Activated T-helper 17 cell treated with anti-CD3 and anti-CD28 coated beads, Interleukin-2, amount 50 U/mL, for 72 hours (primary cell): ENCODE measurements around the gene RPUSD1. TPM values are rescaled to one million over a fixed set of nuclear protein-coding genes. Genes with fewer than 3 reads are reported as not detected.
A peak's percentile ranks its signal among the peaks of the same experiment; 100 is the strongest.

Experiments
- ATAC-seq: fragments of 150-1000 bp; cut with Tn5 transposase; replicated peaks from 2 replicates; pipeline ENCODE4 v1.10.0; 2021; ENCODE audit warnings: mild to moderate bottlenecking, moderate library complexity
- H3K27ac Mint-ChIP-seq: one replicate; pipeline ENCODE4 v1.8.0; 2022; ENCODE audit warnings: mixed read lengths
- H3K27me3 Mint-ChIP-seq: one replicate; pipeline ENCODE4 v1.8.0; 2022; ENCODE audit warnings: mixed read lengths
- H3K36me3 Mint-ChIP-seq: one replicate; pipeline ENCODE4 v1.8.0; 2022; ENCODE audit warnings: low read depth, mild to moderate bottlenecking, mixed read lengths
- H3K4me1 Mint-ChIP-seq: one replicate; pipeline ENCODE4 v1.8.0; 2022; ENCODE audit warnings: mixed read lengths
- H3K4me3 Mint-ChIP-seq: one replicate; pipeline ENCODE4 v1.8.0; 2022; ENCODE audit warnings: mild to moderate bottlenecking, mixed read lengths
- H3K9me3 Mint-ChIP-seq: one replicate; pipeline ENCODE4 v1.8.0; 2022; ENCODE audit warnings: mixed read lengths
- total RNA-seq, 2 donors: library from RNA; stranded (reverse); gene quantifications; one replicate each; pipeline ENCODE4 v1.2.3, GENCODE V29; 2022

RPUSD1 gene
- total RNA-seq, 2 donors from 2014 or later, result 13.2 to 40.6 TPM

DNA sequence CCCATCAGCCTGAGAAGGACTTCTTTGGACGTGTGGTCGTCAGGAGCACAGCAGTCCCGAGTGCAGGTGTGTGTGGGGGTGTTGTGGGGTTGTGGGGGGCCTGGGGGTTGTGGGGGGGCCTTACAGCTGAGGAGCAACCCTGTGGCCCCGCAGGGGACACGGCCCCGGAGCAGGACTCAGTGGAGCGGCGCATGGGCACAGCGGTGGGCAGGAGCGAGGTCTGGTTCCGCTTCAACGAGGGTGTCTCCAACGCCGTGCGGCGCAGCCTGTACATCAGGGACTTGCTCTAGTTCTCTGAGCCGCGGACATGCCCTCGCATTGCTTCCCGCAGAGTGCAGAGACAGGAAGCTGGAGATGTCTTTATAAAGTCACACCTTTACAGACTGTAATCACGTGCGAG is 9.5 kb upstream of the RPUSD1 start:
- H3K4me3 Mint-ChIP-seq, result no peak overlapping the region
- ATAC-seq, result no peak

DNA sequence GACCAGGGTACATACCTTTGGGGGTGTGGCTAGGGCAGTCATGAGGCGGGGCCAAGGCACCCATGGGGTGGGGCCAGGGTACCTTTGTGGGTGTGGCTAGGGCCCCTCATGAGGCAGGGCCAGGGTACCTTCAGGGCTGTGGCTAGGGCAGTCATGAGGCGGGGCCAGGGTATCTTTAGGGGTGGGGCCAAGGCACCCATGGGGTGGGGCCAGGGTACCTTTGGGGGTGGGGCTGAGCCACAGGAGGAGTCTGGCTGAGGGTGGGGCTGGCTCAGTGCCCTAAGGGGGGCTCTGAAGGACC is 8.9 kb upstream of the RPUSD1 start:
- H3K27ac Mint-ChIP-seq, result no peak overlapping the region
- no peak overlapping the region for H3K4me3 Mint-ChIP-seq
- no peaks in the 10 kb centered on the region for H3K9me3 Mint-ChIP-seq
- peak; percentile 54 for ATAC-seq
- H3K27me3 Mint-ChIP-seq, result no peaks in the 10 kb centered on the region
- no peaks in the 10 kb centered on the region for H3K4me1 Mint-ChIP-seq
- H3K36me3 Mint-ChIP-seq, result no peaks in the 10 kb centered on the region

More for the DNA sequence above, 9.5 kb upstream of the RPUSD1 start:
- no peaks in the 10 kb centered on the region for H3K36me3 Mint-ChIP-seq
- no peaks in the 10 kb centered on the region for H3K4me1 Mint-ChIP-seq
- H3K27me3 Mint-ChIP-seq, result no peaks in the 10 kb centered on the region
- no peaks in the 10 kb centered on the region for H3K9me3 Mint-ChIP-seq
- no peak overlapping the region for H3K27ac Mint-ChIP-seq

DNA sequence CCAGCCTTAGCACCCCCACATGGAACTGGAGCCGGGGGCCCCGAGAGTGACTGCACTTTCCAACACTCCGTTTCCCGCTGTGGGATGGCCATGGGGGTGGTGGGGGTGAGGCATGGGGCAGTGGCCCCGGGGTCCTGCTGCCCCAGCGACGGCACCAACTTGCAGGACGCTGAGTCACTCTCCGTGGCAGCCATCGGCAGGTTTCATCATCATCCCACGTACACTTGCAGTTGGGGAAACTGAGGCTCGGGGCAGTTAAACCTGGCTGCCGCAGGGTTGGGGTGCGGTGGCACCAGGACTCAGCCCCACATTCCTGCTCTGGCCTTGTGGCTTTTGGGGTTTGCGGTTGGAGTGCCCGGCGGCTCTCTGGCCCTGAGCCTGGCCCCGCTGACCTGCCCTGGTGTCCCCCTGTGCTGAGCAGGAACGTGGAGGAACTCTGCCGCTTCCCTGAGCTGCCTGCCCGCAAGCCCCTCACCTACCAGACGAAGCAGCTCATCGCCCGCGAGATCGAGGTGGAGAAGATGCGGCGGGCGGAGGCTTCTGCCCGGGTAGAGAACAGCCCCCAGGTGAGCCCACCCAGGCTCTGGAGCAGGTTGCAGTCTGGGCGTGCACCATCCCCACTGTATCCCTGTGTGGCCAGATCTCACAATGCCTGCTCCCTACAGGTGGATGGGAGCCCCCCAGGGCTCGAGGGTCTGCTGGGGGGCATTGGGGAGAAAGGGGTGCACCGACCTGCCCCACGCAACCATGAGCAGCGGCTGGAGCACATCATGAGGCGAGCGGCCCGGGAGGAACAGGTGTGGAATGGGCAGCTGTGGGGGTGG is 8.3 kb upstream of the RPUSD1 start:
- H3K4me1 Mint-ChIP-seq, result no peaks in the 10 kb centered on the region
- H3K27me3 Mint-ChIP-seq, result no peaks in the 10 kb centered on the region
- ATAC-seq, result no peak
- H3K36me3 Mint-ChIP-seq, result peaks cover 5% of the 10 kb centered on the region
- no peaks in the 10 kb centered on the region for H3K9me3 Mint-ChIP-seq
- H3K4me3 Mint-ChIP-seq, result no peak overlapping the region
- no peak overlapping the region for H3K27ac Mint-ChIP-seq

DNA sequence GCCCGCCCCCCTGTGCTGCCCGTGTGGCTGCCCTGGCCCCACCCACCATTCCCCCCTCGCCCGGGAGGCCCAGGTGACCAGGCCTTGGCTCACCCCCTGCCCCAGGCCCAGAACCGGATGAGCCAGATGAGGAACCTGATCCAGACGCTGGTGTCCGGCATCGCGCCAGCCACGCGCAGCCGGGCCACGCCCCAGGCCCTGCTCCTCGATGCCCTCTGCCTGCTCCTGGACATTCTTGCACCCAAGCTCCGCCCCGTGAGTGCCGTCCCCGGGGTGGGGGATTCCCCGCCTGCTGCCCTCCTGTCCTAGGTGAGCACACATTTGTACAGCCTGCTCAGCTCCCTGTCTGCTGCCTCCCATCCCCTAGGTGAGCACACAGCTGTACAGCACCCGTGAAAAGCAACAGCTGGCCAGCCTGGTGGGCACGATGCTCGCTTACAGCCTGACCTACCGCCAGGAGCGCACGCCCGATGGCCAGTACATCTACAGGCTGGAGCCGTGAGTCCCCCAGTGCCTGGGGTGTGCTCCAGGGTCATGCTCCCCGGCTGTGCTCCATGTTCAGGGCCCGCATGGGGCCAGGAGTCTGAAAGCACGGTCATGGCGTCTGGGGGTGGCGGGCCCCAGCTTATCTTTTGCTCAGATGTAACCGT is 7.5 kb upstream of the RPUSD1 start:
- no peak overlapping the region for H3K27ac Mint-ChIP-seq
- no peak for ATAC-seq
- H3K36me3 Mint-ChIP-seq, result peaks cover 12% of the 10 kb centered on the region
- no peaks in the 10 kb centered on the region for H3K27me3 Mint-ChIP-seq
- no peaks in the 10 kb centered on the region for H3K9me3 Mint-ChIP-seq
- H3K4me3 Mint-ChIP-seq, result no peak overlapping the region
- no peaks in the 10 kb centered on the region for H3K4me1 Mint-ChIP-seq

DNA sequence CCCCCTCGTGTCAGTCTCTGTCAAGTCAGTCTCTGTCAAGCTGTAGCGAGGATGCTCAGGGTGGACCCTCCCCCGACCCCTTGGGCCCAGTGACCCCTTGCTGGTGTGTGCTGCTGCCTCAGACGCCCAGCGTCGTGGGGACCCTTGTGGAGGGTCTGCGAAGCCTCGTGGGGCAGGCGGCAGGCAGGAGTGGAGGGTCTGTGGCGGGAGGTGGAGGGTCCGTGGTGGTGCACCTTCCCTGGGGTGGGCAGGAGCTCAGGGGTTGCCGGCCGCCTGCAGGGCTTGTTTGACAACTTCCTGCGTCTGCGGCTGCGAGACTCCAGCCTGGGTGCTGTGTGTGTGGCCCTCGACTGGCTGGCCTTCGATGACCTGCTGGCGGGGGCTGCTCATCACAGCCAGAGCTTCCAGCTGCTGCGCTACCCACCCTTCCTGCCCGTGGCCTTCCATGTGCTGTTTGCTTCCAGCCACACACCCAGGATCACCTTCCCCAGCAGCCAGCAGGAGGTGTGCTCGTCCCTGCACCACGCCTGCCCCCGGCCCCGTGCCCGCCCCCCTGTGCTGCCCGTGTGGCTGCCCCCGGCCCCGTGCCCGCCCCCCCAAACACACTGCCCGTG is 6.8 kb upstream of the RPUSD1 start:
- peaks cover 12% of the 10 kb centered on the region for H3K36me3 Mint-ChIP-seq
- H3K4me3 Mint-ChIP-seq, result no peak overlapping the region
- no peaks in the 10 kb centered on the region for H3K4me1 Mint-ChIP-seq
- no peak overlapping the region for H3K27ac Mint-ChIP-seq
- no peaks in the 10 kb centered on the region for H3K27me3 Mint-ChIP-seq
- no peaks in the 10 kb centered on the region for H3K9me3 Mint-ChIP-seq
- no peak for ATAC-seq

DNA sequence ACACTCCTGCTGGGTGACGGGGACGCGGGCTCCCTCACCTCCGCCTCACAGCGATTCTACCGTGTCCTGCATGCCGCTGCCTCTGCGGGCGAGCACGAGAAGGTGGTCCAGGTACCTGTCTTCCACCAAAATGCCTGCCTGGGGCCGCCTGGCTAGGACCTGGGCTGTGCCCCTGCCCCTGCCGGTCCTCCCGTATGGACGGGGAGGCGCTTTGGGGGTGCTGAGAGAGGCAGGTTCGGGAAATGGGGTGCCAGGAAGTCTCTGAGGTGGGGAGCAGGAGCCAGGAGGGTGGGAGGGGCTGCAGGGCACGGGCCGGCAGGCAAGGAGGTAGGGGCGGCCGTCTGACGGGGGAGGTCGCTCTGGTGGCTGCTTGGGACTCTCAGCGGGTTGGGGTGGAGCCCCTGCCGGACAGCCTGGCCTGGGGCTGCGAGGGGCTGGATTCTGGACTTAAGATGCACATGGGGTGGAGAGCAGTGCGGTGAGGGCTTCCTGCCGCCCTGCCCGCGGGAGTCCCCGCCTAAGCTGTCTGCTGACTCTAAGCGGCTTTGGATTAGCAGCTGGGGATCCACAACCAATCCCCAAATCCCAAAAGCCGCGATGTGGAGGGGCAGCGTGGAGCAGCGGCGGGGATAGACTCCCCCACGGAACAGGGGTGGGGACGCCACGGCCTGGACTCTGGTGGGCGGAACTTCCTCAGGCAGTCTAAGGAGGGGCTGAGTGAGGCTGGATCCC is 6.1 kb upstream of the RPUSD1 start:
- H3K27ac Mint-ChIP-seq, result no peak overlapping the region
- no peak overlapping the region for H3K4me3 Mint-ChIP-seq
- no peak for ATAC-seq
- H3K36me3 Mint-ChIP-seq, result peaks cover 12% of the 10 kb centered on the region
- no peaks in the 10 kb centered on the region for H3K4me1 Mint-ChIP-seq
- H3K9me3 Mint-ChIP-seq, result no peaks in the 10 kb centered on the region
- no peaks in the 10 kb centered on the region for H3K27me3 Mint-ChIP-seq

DNA sequence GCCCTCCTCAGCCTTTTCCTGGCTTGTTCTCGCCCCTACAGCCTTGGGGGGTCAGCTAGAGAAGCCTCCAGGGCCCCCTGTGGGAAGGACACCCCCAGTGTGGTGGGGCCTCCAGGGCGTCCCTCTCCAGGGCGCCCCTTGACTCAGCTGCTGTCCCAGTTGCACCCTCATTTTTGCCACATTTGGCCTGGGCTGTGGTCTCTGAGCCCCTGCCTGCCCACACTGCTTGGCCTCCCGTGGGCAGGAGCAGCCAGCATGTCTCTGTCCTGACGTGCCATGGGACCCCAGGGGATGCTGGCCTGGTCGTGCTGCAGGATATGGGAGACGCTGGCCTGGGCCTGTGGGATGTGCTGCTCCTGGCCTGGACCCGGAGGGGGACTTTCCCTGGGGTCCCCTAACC is 5.2 kb upstream of the RPUSD1 start:
- H3K27me3 Mint-ChIP-seq, result no peaks in the 10 kb centered on the region
- no peak for ATAC-seq
- H3K4me1 Mint-ChIP-seq, result no peaks in the 10 kb centered on the region
- peaks cover 12% of the 10 kb centered on the region for H3K36me3 Mint-ChIP-seq
- H3K9me3 Mint-ChIP-seq, result no peaks in the 10 kb centered on the region
- H3K4me3 Mint-ChIP-seq, result no peak overlapping the region
- H3K27ac Mint-ChIP-seq, result no peak overlapping the region

DNA sequence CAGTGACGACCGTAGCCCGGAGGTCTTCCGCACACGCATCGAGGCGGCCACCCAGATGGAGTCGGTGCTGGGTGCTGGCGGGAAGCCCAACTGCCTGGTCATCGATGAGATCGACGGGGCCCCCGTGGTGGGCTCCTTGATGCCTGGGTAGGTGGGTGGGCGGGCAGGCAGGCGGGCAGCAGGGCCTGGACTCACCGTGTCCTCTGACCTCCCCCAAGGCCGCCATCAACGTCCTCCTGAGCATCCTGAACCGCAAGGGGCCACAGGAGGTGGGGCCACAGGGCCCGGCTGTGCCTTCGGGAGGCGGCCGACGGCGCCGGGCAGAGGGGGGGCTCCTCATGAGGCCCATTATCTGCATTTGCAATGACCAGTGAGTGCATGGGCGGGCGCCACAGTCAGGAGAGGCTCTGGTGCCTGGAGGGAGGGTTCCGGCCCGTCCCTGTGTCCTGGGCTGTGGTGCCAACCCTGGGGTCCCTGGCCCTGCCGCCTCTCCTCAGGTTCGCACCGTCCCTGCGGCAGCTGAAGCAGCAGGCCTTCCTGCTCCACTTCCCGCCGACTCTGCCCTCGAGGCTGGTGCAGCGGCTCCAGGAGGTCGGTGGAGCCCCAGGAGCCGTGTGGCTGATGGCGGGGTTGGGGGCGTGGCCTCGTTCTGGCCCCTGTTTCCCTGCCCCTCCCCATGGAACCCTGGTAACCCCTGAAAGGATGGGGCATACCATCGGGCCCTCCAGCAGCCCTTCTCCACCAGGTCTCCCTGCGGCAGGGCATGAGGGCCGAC is 4.2 kb upstream of the RPUSD1 start:
- Mint-ChIP-seq H3K4me1 (no peaks in the 10 kb centered on the region), H3K36me3 (peaks cover 12% of the 10 kb centered on the region), H3K27me3 (no peaks in the 10 kb centered on the region), H3K9me3 (no peaks in the 10 kb centered on the region), H3K4me3 (no peak overlapping the region), H3K27ac (no peak overlapping the region)
- no peak for ATAC-seq

DNA sequence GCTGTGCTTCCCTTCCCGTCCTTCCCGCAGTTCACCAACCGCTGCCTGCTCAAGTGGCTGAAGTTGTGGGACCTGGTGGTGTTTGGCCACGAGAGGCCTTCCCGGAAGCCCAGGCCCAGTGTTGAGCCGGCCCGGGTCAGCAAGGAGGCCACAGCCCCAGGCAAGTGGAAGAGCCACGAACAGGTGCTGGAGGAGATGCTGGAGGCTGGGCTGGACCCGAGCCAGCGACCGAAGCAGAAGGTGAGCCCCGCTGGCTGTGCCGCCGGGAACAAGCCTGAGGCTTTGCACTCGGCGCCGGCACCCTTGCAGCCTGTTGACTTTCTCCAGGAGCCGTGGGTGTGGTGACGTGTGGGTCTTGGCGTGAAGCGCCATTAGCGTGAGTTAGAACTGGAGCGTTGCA is 3.0 kb upstream of the RPUSD1 start:
- Mint-ChIP-seq H3K9me3 (no peaks in the 10 kb centered on the region), H3K36me3 (peaks cover 12% of the 10 kb centered on the region), H3K27me3 (no peaks in the 10 kb centered on the region), H3K27ac (no peak overlapping the region), H3K4me3 (no peak overlapping the region), H3K4me1 (no peaks in the 10 kb centered on the region)
- ATAC-seq, result no peak

DNA sequence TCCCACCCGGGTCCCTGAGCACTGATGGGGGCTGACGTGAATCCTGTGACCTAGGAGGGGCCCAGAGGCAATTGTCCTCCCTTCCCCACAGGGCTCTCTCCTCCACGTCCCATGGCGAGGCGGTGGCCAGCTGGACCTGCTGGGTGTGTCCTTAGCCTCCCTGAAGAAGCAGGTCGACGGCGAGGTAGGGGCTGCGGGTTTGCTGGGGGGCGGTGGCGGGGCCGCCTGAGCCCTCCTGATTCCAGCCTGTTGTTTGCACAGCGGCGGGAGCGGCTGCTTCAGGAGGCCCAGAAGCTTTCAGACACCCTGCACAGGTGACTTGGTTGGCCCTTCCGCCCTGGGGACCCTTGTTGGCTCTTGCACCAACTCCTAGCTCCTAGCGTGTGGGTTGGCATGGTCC is 1.9 kb upstream of the RPUSD1 start:
- H3K4me3 Mint-ChIP-seq, result peak overlapping the region; percentile 48
- ATAC-seq, result no peak
- H3K27ac Mint-ChIP-seq, result no peak overlapping the region
- peaks cover 12% of the 10 kb centered on the region for H3K36me3 Mint-ChIP-seq
- H3K4me1 Mint-ChIP-seq, result no peaks in the 10 kb centered on the region
- no peaks in the 10 kb centered on the region for H3K27me3 Mint-ChIP-seq
- no peaks in the 10 kb centered on the region for H3K9me3 Mint-ChIP-seq

DNA sequence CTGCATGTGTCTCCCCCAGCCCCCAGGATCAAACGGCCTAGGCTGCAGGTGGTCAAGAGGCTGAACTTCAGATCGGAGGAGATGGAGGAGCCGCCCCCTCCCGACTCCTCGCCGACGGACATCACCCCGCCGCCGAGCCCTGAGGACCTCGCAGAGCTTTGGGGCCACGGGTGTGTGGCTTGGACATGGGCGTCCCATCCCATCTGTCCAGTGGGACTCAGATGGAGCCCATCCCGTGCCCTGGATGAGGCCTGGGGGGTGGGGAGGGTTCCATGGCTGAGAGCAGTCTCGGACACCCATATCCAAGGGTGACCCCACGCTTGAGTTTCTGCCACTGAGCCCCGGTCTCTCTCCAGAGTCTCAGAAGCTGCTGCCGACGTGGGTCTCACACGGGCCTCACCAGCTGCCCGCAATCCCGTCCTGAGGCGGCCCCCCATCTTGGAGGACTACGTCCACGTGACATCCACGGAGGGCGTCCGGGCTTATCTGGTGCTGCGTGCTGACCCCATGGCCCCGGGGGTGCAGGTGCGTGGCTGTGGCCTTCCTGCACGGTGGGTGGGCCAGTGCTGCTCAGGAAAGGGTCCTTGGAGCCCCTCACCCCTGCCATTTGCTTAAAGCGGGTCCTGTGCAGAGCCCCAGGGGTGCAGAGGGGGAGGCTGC is 1.1 kb upstream of the RPUSD1 start:
- Mint-ChIP-seq H3K27me3 (no peaks in the 10 kb centered on the region), H3K4me1 (no peaks in the 10 kb centered on the region), H3K4me3 (peak overlapping the region; percentile 48), H3K9me3 (no peaks in the 10 kb centered on the region), H3K36me3 (peaks cover 12% of the 10 kb centered on the region), H3K27ac (no peak overlapping the region)
- no peak for ATAC-seq

DNA sequence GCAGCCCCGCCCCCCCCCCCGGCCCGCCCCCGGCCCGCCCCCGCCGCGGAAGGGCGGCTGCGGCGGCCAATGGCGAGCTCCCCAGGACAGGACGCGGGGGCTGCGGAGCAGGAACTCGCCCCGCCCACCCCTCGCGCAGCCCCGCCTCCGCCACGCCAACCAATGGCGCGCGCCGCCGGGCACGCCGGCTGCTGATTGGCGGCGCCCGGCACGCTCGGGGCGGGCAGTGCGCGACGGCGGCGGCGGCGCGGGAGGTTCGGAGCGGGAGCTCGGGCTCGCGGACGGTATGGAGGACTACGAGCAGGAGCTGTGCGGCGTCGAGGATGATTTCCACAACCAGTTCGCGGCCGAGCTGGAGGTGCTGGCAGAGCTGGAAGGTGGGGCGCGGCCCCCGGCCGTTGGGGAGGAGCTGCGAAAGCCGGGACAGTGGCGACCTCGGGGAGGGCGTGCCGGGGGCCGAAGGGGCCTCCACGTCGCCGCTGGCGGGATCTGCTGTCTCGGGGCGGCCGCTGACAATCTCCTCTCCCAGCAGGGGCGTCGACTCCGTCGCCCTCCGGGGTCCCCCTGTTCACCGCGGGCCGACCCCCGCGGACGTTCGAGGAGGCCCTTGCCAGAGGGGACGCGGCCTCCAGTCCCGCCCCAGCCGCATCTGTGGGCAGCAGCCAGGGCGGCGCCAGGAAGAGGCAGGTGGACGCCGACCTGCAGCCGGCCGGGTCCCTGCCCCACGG is 382 bp upstream of the RPUSD1 start, which contains the start of gene CHTF18:
Gene CHTF18 (plus strand): TSS at position 222 of the 728 bp plus-strand sequence. CDS start 65 bp downstream, at position 287.
- Mint-ChIP-seq H3K9me3 (no peaks in the 10 kb centered on the region), H3K4me1 (no peaks in the 10 kb centered on the region), H3K27me3 (no peaks in the 10 kb centered on the region), H3K27ac (peak within 1 kb of the TSS; percentile 56), H3K36me3 (peaks cover 12% of the 10 kb centered on the region), H3K4me3 (peak within 1 kb of the TSS; percentile 79)
- peak; percentile 95 for ATAC-seq

DNA sequence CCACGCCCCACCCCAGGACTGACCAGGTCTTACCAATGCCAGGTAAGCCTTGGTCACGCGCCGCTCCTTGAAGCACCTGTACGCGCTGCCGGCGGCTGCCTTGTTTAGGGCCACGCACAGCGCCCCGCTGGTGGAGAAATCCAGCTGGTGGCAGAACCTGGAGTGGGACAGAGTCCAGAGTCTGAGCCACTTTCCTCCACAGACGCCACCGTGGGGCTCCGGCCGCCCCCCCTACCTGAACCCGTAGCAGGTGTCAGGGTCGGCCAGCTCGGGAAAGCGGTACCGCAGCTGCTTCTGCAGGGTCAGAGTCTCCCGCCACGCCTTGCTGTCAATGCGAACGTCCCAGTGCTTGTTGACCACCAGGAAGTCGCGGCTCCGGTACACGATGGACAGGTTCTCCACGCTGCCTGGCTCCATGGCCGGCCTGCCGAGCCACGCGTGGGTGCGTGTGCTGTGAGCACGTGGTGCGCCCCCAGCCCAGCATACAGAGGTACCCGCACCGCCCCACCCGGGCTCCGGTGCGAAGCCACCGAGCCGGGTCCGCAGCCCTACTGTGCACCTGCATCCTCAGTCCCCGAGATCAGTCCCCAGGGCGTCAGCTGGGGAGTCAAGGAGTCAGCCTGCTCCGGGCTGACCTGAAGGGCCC is 737 bp downstream of the RPUSD1 start:
- peak overlapping the region; percentile 79 for H3K4me3 Mint-ChIP-seq
- peaks cover 12% of the 10 kb centered on the region for H3K36me3 Mint-ChIP-seq
- no peak for ATAC-seq
- H3K4me1 Mint-ChIP-seq, result no peaks in the 10 kb centered on the region
- peak overlapping the region; percentile 56 for H3K27ac Mint-ChIP-seq
- no peaks in the 10 kb centered on the region for H3K27me3 Mint-ChIP-seq
- no peaks in the 10 kb centered on the region for H3K9me3 Mint-ChIP-seq
